GM12878 (cell line): ENCODE data around the gene PPIF. TPM values are rescaled to one million over a fixed set of nuclear protein-coding genes. Genes with fewer than 3 reads are reported as not detected.

Source experiments
- ATAC-seq: fragments of 200-7000 bp; cut with Tn5 transposase; 3 replicates; pipeline ENCODE4 v1.9.1; 2020; ENCODE audit warnings: mild to moderate bottlenecking, moderate library complexity
- BruUV-seq: library from RNA; stranded (reverse); fragments of 400-500 nt; replicated peaks from 2 replicates; lab custom pipeline; 2021; lab: Mats Ljungman, UMichigan
- CTCF ChIA-PET: fragments of 300-600 bp; sonication (Branson Sonifier 250); formaldehyde crosslinking; extraction: SDS; loops from one replicate; lab custom pipeline; 2021; ENCODE audit warnings: inconsistent platforms; lab: Yijun Ruan, JAX
- POLR2A ChIA-PET: fragments of 350-600 bp; formaldehyde crosslinking; extraction: SDS; loops from one replicate; lab custom pipeline; 2021; ENCODE audit warnings: inconsistent platforms; lab: Charles Lee
- RAD21 ChIA-PET: fragments of 300-600 bp; sonication (Branson Sonifier 250); formaldehyde crosslinking; loops from one replicate; lab custom pipeline; 2023; ENCODE audit warnings: antibody characterized with exemption; ENCODE audit not compliant: unreplicated experiment; lab: Charles Lee
- SMC1A ChIA-PET: fragments of 300-600 bp; sonication (Branson Sonifier 250); formaldehyde crosslinking; loops from one replicate; lab custom pipeline; 2023; ENCODE audit not compliant: unreplicated experiment, uncharacterized antibody; lab: Charles Lee
- DNase-seq: peaks from one replicate; pipeline ENCODE4 v3.0.0-alpha.2; 2011; ENCODE audit warnings: low read depth, low spot score
- FAIRE-seq: peaks from 3 replicates; lab custom pipeline; 2011; peaks lifted over from hg19 to GRCh38; lab: Jason Lieb, UNC
- H2AFZ ChIP-seq: 2 replicates; pipeline ENCODE4 v1.6.0; 2011; ENCODE audit warnings: low read depth, low read length, control low read depth; ENCODE audit not compliant: control insufficient read depth
- H3K27ac ChIP-seq: 2 replicates; pipeline ENCODE4 v1.5.1; 2011; ENCODE audit warnings: control low read depth; ENCODE audit not compliant: control insufficient read depth, insufficient read depth
- H3K27me3 ChIP-seq, 2 experiments: replicated peaks in 1 of 2; 2 replicates each; pipeline versions ENCODE4 v1.6.0 to v1.6.1; 2011; ENCODE audit warnings: low read length in 1 of 2; ENCODE audit not compliant: control insufficient read depth in 2 of 2, insufficient read depth in 2 of 2
- H3K36me3 ChIP-seq, 2 experiments: 2 replicates each; pipeline ENCODE4 v1.5.1; 2011; ENCODE audit warnings: low read length in 1 of 2; ENCODE audit not compliant: control insufficient read depth in 2 of 2, insufficient read depth in 2 of 2
- H3K4me1 ChIP-seq: 2 replicates; pipeline ENCODE4 v1.6.1; 2011; ENCODE audit warnings: mild to moderate bottlenecking, low read length, moderate library complexity, mixed read lengths; ENCODE audit not compliant: control insufficient read depth, insufficient read depth
- H3K4me2 ChIP-seq: 2 replicates; pipeline ENCODE4 v1.6.0; 2011; ENCODE audit warnings: control low read depth; ENCODE audit not compliant: control insufficient read depth, insufficient read depth
- H3K4me3 ChIP-seq: fragments of 200-600 bp; sonication (generic); 2 replicates; pipeline ENCODE4 v1.5.1; 2016
- H3K79me2 ChIP-seq: 2 replicates; pipeline ENCODE4 v1.6.0; 2011; ENCODE audit warnings: low read length; ENCODE audit not compliant: control insufficient read depth, insufficient read depth
- H3K9ac ChIP-seq: 2 replicates; pipeline ENCODE4 v1.8.0; 2011; ENCODE audit warnings: low read length, control low read depth, mixed read lengths; ENCODE audit not compliant: control insufficient read depth, insufficient read depth
- H3K9me3 ChIP-seq: replicated peaks from 3 replicates; pipeline ENCODE4 v1.5.1; 2011; ENCODE audit warnings: mild to moderate bottlenecking, low read length; ENCODE audit not compliant: control insufficient read depth, insufficient read depth
- H4K20me1 ChIP-seq: 2 replicates; pipeline ENCODE4 v1.6.0; 2011; ENCODE audit not compliant: control insufficient read depth, insufficient read depth
- BCL3 ChIP-seq: IDR thresholded peaks from 2 replicates; pipeline ENCODE4 v1.6.1; 2011; ENCODE audit warnings: borderline replicate concordance, low read depth, mild to moderate bottlenecking, moderate library complexity, low read length; ENCODE audit not compliant: insufficient read depth, poor library complexity, severe bottlenecking
- NFIC ChIP-seq: IDR thresholded peaks from 2 replicates; pipeline ENCODE4 v1.6.1; 2012; ENCODE audit warnings: low read depth, mild to moderate bottlenecking, inconsistent platforms, low read length, moderate library complexity
- NR2C2 ChIP-seq: IDR thresholded peaks from 2 replicates; pipeline ENCODE4 v1.6.1; 2011; ENCODE audit warnings: borderline replicate concordance, low read depth; ENCODE audit not compliant: control insufficient read depth, insufficient read length
- NRF1 ChIP-seq: conservative IDR thresholded peaks from 2 replicates; pipeline ENCODE4 v1.6.1; 2011; ENCODE audit warnings: mild to moderate bottlenecking, low read depth, low read length, improper control_type of control experiment
- ZBTB11 ChIP-seq: fragments of 450-650 bp; formaldehyde crosslinking; IDR thresholded peaks from 2 replicates; pipeline ENCODE4 v1.5.0; 2022; ENCODE audit warnings: mild to moderate bottlenecking, missing genetic modification characterization
- WGBS: methylation state at CpG from one replicate; pipeline ENCODE4 v1.1.6; 2016; ENCODE audit warnings: low lambda C conversion rate; ENCODE audit not compliant: insufficient replicate concordance, insufficient coverage; ENCODE audit errors: missing lambda C conversion rate; 5-methylcytosine and 5-hydroxymethylcytosine counted together
- in situ Hi-C: fragments of 300-500 bp; cut with MboI; formaldehyde crosslinking; loops from 9 replicates; pipeline ENCODE4 v1.14.3; 2018; ENCODE audit warnings: mixed read lengths
- intact Hi-C: fragments of 100-400 bp; cut with micrococcal nuclease; formaldehyde crosslinking; loops from one replicate; pipeline ENCODE4 v1.14.2; 2022; ENCODE audit not compliant: unreplicated experiment
- polyA plus RNA-seq, 11 experiments: library from polyadenylated mRNA; depleted of rRNA in 4 of 11; unstranded in 6 of 11; stranded (reverse) in 5 of 11; fragments of >200 nt; fragmentation: Nextera tagmentation in 4 of 11; fragmentation: Illumina TruSeq in 1 of 11; extraction: Ambion mirVana in 4 of 11; extraction: Trizol in 1 of 11; gene quantifications; 1 replicate in 1 of 11; 2 replicates in 10 of 11; pipeline versions ENCODE4 v1.2.1 to v1.2.3, GENCODE V29; 2011 to 2016; ENCODE audit warnings: inconsistent platforms in 2 of 11, missing spikeins in 2 of 11, low read depth in 1 of 11
- total RNA-seq, 4 experiments: library from RNA; depleted of rRNA in 3 of 4; stranded (reverse); fragments of >200 nt in 3 of 4; fragmentation: Illumina TruSeq in 1 of 4; extraction: Trizol in 1 of 4; gene quantifications; 2 replicates each; pipeline versions ENCODE4 v1.2.1 to v1.2.3, GENCODE V29; 2013 to 2021

Gene PPIF
- total and polyA plus RNA-seq, 10 of the 15 experiments (the other 5 are each of a cell fraction or from before 2014, with no cell fraction given), result 28.8 to 180 (median 128) TPM

GRCh38 chr10:79377557-79378382 lies 30.5 kb downstream of the PPIF start:
- RAD21 ChIA-PET, result no interaction called here
- in situ Hi-C loops, result loop anchor here (5.0 kb wide), 1 partner anchor 90 kb away; no protein-coding TSS in a partner anchor
- POLR2A ChIA-PET, result no interaction called here

GRCh38 chr10:79378383-79378646 lies 31.0 kb downstream of the PPIF start:
- no peaks in the 10 kb centered on the region for H3K36me3 ChIP-seq
- H3K9ac ChIP-seq, result no peak overlapping the region
- peaks cover 0 to 2% of the 10 kb centered on the region in 2 experiments; a peak in 2 of 4 replicates for H3K27me3 ChIP-seq
- no peaks in the 10 kb centered on the region for H4K20me1 ChIP-seq
- no TSS peak for BruUV-seq
- peak; percentile 64 for TF ChIP-seq BCL3
- 0 out of 2 replicates have a peak, but pooled peaks have one; percentile 38 for TF ChIP-seq NFIC
- TF ChIP-seq ZBTB11, result no peak
- ChIA-PET SMC1A (no interaction called here), CTCF (no interaction called here), RAD21 (no interaction called here), POLR2A (no interaction called here)
- H3K79me2 ChIP-seq, result no peaks in the 10 kb centered on the region
- no peak overlapping the region for H2AFZ ChIP-seq
- H3K4me3 ChIP-seq, result no peak overlapping the region
- H3K9me3 ChIP-seq, result no peaks in the 10 kb centered on the region; the same call in 2 of the 3 replicates
- no peak overlapping the region for H3K27ac ChIP-seq
- H3K4me1 ChIP-seq, result no peaks in the 10 kb centered on the region
- FAIRE-seq (no peak), ATAC-seq (no peak), DNase-seq (no peak)
- H3K4me2 ChIP-seq, result no peak overlapping the region
- WGBS, result 66% methylated on average over 7 of the region's 7 CpGs
- intact Hi-C loops, result no loop called here
- in situ Hi-C loops, result loop anchor here (5.0 kb wide), 1 partner anchor 89 kb away; no protein-coding TSS in a partner anchor

More at GRCh38 chr10:79377557-79378382, 30.5 kb downstream of the PPIF start:
- ATAC-seq (no peak), DNase-seq (no peak), FAIRE-seq (no peak)
- Histone ChIP-seq H3K4me2 (no peak overlapping the region), H3K27ac (no peak overlapping the region), H2AFZ (no peak overlapping the region), H3K9ac (no peak overlapping the region), H3K4me1 (no peaks in the 10 kb centered on the region), H3K4me3 (no peak overlapping the region), H3K79me2 (no peaks in the 10 kb centered on the region), H4K20me1 (no peaks in the 10 kb centered on the region), H3K9me3 (no peaks in the 10 kb centered on the region; the same call in 2 of the 3 replicates), H3K27me3 (peaks cover 0 to 2% of the 10 kb centered on the region in 2 experiments; a peak in 2 of 4 replicates), H3K36me3 (no peaks in the 10 kb centered on the region)
- ChIA-PET CTCF (no interaction called here), SMC1A (no interaction called here)
- no TSS peak for BruUV-seq
- TF ChIP-seq NRF1 (no peak), NR2C2 (peak; percentile 29)
- intact Hi-C loops, result no loop called here
- 85% methylated on average over 35 of the region's 36 CpGs for WGBS
